Transverse colon (tissue), 4 donors: Measurements from ENCODE around the gene VSTM5. TPM values are rescaled to one million over a fixed set of nuclear protein-coding genes. Genes with fewer than 3 reads are reported as not detected.

ENCODE experiments used
- DNase-seq: peaks from one replicate; pipeline ENCODE4 v3.0.0-alpha.2; 2019
- H3K27ac ChIP-seq, 4 donors: fragments of 200-600 bp; sonication (generic); 2 replicates each; pipeline ENCODE4 v1.5.1; 2016 to 2018; ENCODE audit warnings: inconsistent platforms in 4 of 4
- H3K27me3 ChIP-seq: fragments of 200-600 bp; sonication (generic); 2 replicates; pipeline ENCODE4 v1.5.1; 2017; ENCODE audit warnings: inconsistent platforms
- H3K36me3 ChIP-seq, 4 donors: fragments of 200-600 bp; sonication (generic); 2 replicates each; pipeline ENCODE4 v1.5.1; 2017 to 2019; ENCODE audit warnings: inconsistent platforms in 4 of 4
- H3K4me1 ChIP-seq, 4 donors: fragments of 200-600 bp; sonication (generic); 2 replicates each; pipeline ENCODE4 v1.5.1; 2017 to 2020; ENCODE audit warnings: inconsistent platforms in 4 of 4
- H3K4me3 ChIP-seq, 4 donors: fragments of 200-600 bp; sonication (generic); 1 replicate in 1 of 4; 2 replicates in 3 of 4; pipeline versions ENCODE4 v1.5.1 to v1.6.1; 2017 to 2019; ENCODE audit warnings: inconsistent platforms in 4 of 4
- H3K9me3 ChIP-seq, 2 donors: fragments of 200-600 bp; sonication (generic); 2 replicates each; pipeline ENCODE4 v1.5.1; 2017 to 2019; ENCODE audit warnings: inconsistent platforms in 2 of 2
- CTCF ChIP-seq, 5 experiments: fragments of 200-600 bp in 3 of 5; fragments of 450-650 bp in 2 of 5; sonication (generic) in 3 of 5; IDR thresholded peaks; 1 replicate in 2 of 5; 2 replicates in 3 of 5; pipeline ENCODE4 v1.5.1; 2016 to 2017; ENCODE audit warnings: antibody characterized with exemption in 5 of 5, inconsistent platforms in 3 of 5, mild to moderate bottlenecking in 2 of 5, moderate library complexity in 1 of 5
- EP300 ChIP-seq: sonication (generic); formaldehyde crosslinking; IDR thresholded peaks from one replicate; pipeline ENCODE4 v1.6.1; 2017; ENCODE audit warnings: antibody characterized with exemption, low read depth
- POLR2A ChIP-seq: fragments of 450-650 bp; IDR thresholded peaks from one replicate; pipeline ENCODE4 v1.6.1; 2016; ENCODE audit warnings: antibody characterized with exemption, mild to moderate bottlenecking, moderate library complexity
- POLR2AphosphoS5 ChIP-seq, 3 donors: sonication (generic); formaldehyde crosslinking; IDR thresholded peaks; one replicate each; pipeline ENCODE4 v1.6.1; 2016; ENCODE audit warnings: antibody characterized with exemption in 3 of 3
- WGBS, 2 donors: methylation state at CpG; one replicate each; pipeline ENCODE4 v1.1.5; 2018; ENCODE audit warnings: low coverage in 1 of 2; 5-methylcytosine and 5-hydroxymethylcytosine counted together
- in situ Hi-C, 4 donors: fragments of 200-750 bp; cut with MboI; loops; one replicate each; pipeline versions ENCODE4 v1.15.0 to v1.15.1; 2017; ENCODE audit warnings: low sequenced_read_pairs in 3 of 4, low pct_ligation_motif_present in 1 of 4, low pct_unique_long_range_greater_than_20kb in 1 of 4
- intact Hi-C: fragments of 100-400 bp; cut with DNase I; formaldehyde crosslinking; loops from one replicate; pipeline ENCODE4 v1.15.1; 2023; ENCODE audit warnings: low total_unique reads
- total RNA-seq, 4 donors: library from RNA; depleted of rRNA; stranded (reverse); fragments of >200 nt; gene quantifications; one replicate each; pipeline ENCODE4 v1.1.0, GENCODE V29; 2016

The VSTM5 gene
- total RNA-seq, 4 donors from 2014 or later: 0.96 to 3.4 (median 1.1) TPM; not detected in 1

- TF ChIP-seq EP300: no peak
- TF ChIP-seq POLR2A: no peak
- no peak for DNase-seq
Observed at GRCh38 chr11:93861808-93862207, 11.4 kb upstream of the VSTM5 start.

GRCh38 chr11:93858121-93858775 is 7.8 kb upstream of the VSTM5 start:
- TF ChIP-seq POLR2A: no peak
- TF ChIP-seq CTCF (IDR thresholded peaks at IDR 0.05): no peak
- no peak for TF ChIP-seq POLR2AphosphoS5 (IDR thresholded peaks at IDR 0.05)
- TF ChIP-seq EP300: no peak
- 38% methylated on average over 3 of the region's 3 CpGs; no CpG with 5 or more reads in 1 of the 2 donors for WGBS, 2 donors
- intact Hi-C loops: no loop called here
- no peaks in the 10 kb centered on the region for H3K27me3 ChIP-seq
- H3K4me1 ChIP-seq: no peaks in the 10 kb centered on the region
- no peak overlapping the region for H3K4me3 ChIP-seq
- no peak overlapping the region for H3K27ac ChIP-seq
- H3K9me3 ChIP-seq: no peaks in the 10 kb centered on the region
- no peak for DNase-seq
- H3K36me3 ChIP-seq: no peaks in the 10 kb centered on the region
- in situ Hi-C loops: no loop called here

More at GRCh38 chr11:93861808-93862207, 11.4 kb upstream of the VSTM5 start:
- no peaks in the 10 kb centered on the region for H3K9me3 ChIP-seq
- in situ Hi-C loops (no loop called here), intact Hi-C loops (no loop called here)
- H3K4me3 ChIP-seq: no peak overlapping the region
- H3K36me3 ChIP-seq: no peaks in the 10 kb centered on the region
- no peak overlapping the region for H3K27ac ChIP-seq
- H3K4me1 ChIP-seq: no peaks in the 10 kb centered on the region
- H3K27me3 ChIP-seq: no peaks in the 10 kb centered on the region
- 40 to 57% methylated on average over 1 to 4 of the region's 4 CpGs for WGBS, 2 donors

DNA sequence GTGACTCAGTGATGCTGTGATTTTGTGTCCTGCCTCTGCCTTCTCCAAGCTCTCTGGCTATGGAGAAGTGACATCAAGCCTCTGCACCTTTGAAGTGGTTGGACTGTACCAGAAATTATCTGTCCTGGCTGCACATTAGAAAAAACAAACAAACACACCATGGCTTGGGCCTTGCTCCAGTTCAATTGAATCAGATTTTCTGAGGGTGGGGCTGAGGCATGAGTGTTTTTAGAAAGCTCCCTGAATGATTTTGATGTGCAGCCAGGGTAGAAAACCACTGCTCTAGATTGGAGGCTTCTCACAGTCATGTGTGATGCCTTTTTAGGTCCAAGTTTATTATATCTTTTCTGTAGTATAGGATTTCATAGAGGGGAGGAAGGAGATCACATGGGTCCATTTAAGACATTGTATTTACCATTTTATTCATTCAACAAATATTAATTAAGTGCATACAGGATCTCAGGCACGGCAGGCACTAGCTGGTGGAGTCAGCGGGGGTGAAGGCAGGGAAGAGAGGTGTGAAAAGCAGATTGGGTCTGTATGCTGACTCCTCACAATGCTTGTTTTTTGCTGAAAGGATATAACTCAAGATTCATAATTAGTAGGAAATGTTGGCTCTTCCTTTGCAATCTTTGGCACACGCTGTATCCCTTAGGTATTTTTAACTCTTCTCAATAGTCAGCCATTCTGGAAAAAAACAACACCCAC is 7.1 kb upstream of the VSTM5 start:
- in situ Hi-C loops (no loop called here), intact Hi-C loops (no loop called here)
- WGBS, 2 donors: 86% methylated on average over 3 of the region's 3 CpGs
- H3K4me1 ChIP-seq: no peaks in the 10 kb centered on the region
- no peak for DNase-seq
- no peaks in the 10 kb centered on the region for H3K27me3 ChIP-seq
- TF ChIP-seq POLR2A (no peak), POLR2AphosphoS5 (IDR thresholded peaks at IDR 0.05) (no peak), EP300 (no peak), CTCF (IDR thresholded peaks at IDR 0.05) (no peak)
- no peaks in the 10 kb centered on the region for H3K36me3 ChIP-seq
- H3K27ac ChIP-seq: no peak overlapping the region
- no peaks in the 10 kb centered on the region for H3K9me3 ChIP-seq
- H3K4me3 ChIP-seq: no peak overlapping the region

GRCh38 chr11:93852242-93852641 is 1.8 kb upstream of the VSTM5 start:
- TF ChIP-seq CTCF (IDR thresholded peaks at IDR 0.05) (no peak), POLR2AphosphoS5 (IDR thresholded peaks at IDR 0.05) (no peak), EP300 (no peak), POLR2A (no peak)
- H3K4me1 ChIP-seq: peaks cover 8 to 14% (median 11%) of the 10 kb centered on the region in 4 donors
- H3K27me3 ChIP-seq: peaks cover 5% of the 10 kb centered on the region
- intact Hi-C loops: no loop called here
- no peak overlapping the region for H3K4me3 ChIP-seq
- in situ Hi-C loops: no loop called here
- no peak overlapping the region for H3K27ac ChIP-seq
- H3K36me3 ChIP-seq: no peaks in the 10 kb centered on the region
- DNase-seq: no peak
- 84 to 90% methylated on average over 2 to 5 of the region's 5 CpGs for WGBS, 2 donors
- no peaks in the 10 kb centered on the region for H3K9me3 ChIP-seq
